ENCODE results near the gene P2RX1. TPM values are rescaled to one million over a fixed set of nuclear protein-coding genes. Genes with fewer than 3 reads are reported as not detected.

The P2RX1 gene
- total RNA-seq, 1 donor = 31.6 TPM

DNA sequence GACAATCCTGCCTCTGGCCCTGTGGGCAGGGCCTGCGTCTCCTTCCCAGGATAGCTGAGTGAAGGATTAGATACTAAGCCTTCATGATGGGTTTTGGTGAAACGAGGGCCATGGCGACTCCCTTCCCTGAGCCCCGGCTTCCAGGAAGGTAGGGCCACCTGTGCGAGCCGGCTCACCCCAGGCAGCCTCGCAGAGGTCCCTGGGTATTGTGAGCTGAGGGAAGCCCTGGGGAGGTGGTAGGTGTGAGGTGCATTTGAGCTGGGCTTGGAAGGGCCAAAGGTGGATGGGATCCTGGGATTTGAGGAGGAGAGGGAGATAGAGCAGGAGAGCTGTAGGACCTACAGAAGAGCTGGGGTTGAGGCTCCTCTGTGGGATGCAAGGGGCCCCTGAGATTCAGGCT is 6.5 kb upstream of the P2RX1 start:
- Histone ChIP-seq H3K4me3 (ENCODE audit: low read length) (no peak overlapping the region), H3K9me3 (ENCODE audit: low read depth, low read length) (no peaks in the 10 kb centered on the region), H3K4me1 (ENCODE audit: insufficient read depth, low read length) (no peaks in the 10 kb centered on the region), H3K27me3 (ENCODE audit: insufficient read depth, low read length) (no peaks in the 10 kb centered on the region)

DNA sequence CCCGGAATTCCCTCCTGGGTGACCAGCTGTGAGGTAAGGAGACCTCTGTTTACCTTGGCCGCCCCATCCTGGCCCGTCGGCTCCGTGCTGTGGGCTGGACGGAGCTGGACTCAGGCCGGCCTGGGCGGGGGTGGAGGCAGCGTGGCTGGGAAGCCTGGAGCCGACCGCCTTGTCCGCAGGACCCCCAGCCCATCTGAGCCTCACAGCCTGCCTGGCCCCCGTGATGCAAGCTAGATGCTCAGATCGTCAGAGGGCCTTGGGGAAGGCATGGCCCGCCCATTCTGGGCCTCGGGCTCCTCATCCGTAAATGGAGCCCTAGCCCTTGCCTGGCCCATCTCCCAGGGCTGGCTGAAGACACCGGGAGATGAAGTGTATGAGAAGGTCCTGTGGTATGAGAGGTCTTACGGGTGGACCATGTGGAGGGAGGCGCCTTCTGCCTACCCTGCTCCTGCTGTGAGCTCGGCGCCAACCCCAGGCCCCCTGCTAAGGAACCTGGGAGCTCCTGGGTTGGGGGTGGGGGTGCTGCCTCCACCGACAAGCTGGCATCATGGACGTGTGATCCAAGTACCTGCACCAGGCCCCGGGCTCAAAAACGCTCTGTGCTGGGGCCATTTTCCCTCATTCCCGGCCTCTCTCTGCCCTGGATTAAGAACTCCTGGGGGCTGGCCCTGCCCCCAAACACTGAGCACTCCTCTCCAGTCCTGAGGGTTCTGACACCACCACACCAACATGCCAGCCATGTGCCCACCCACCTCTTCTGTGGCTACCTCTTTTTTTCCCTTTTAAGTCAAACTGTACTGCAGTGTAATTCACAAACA is 5.4 kb upstream of the P2RX1 start:
- peaks cover 10% of the 10 kb centered on the region for H3K4me1 ChIP-seq (ENCODE audit: insufficient read depth, low read length)

DNA sequence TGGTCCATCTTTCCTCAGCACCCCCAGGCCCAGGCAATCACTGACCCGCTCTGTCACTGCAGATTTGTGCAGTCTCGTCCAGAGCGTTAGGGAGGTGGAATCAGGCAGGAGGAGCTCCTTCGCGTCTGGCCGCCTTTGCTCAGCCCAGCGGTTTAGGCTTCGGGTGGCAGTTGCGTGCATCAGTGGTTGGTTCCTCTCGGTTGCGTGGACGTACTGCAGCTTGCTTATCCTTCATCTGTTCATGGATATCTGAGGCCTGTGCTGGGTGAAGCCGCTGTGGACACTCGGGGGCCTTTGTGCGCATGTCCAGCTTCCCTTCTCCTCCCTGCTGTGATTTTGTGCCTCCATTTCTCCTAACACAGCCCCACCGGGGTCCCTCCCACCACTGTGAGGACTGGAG is 4.7 kb upstream of the P2RX1 start:
- no peaks in the 10 kb centered on the region for H3K9me3 ChIP-seq (ENCODE audit: low read depth, low read length)
- H3K27me3 ChIP-seq (ENCODE audit: insufficient read depth, low read length) = no peaks in the 10 kb centered on the region

More for the DNA sequence above, 5.4 kb upstream of the P2RX1 start:
- H3K27me3 ChIP-seq (ENCODE audit: insufficient read depth, low read length) = no peaks in the 10 kb centered on the region
- no peaks in the 10 kb centered on the region for H3K9me3 ChIP-seq (ENCODE audit: low read depth, low read length)
- H3K4me3 ChIP-seq (ENCODE audit: low read length) = no peak overlapping the region

DNA sequence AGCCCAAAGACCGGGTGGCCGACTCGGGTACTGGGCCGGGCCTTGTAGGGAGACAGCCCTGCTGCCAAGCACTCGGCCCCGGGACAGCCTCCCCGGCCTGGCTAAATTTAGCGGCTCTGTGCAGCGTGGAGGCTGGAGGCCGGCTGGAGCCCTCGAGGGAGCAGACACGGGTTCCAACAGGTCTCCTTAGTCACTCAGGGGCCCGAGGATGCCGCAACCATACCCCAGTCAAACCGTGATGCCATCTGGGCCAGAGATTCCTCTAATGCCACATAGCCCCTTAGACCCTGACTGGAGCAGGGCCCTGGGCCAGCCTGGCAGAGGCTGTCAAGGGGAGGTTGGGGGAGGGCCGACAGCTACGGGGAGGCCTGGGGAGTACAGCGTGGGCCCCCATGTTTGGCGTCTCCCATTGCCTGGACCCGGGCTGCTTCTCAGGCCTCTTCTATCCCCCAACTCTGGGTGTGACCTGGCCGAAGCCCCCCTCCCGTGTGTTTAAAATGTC is 2.9 kb upstream of the P2RX1 start:
- H3K4me3 ChIP-seq (ENCODE audit: low read length) = no peak overlapping the region
- peaks cover 36% of the 10 kb centered on the region for H3K4me1 ChIP-seq (ENCODE audit: insufficient read depth, low read length)
- no peaks in the 10 kb centered on the region for H3K9me3 ChIP-seq (ENCODE audit: low read depth, low read length)
- H3K27me3 ChIP-seq (ENCODE audit: insufficient read depth, low read length) = no peaks in the 10 kb centered on the region

More for the DNA sequence above, 4.7 kb upstream of the P2RX1 start:
- Histone ChIP-seq H3K4me1 (ENCODE audit: insufficient read depth, low read length) (peaks cover 17% of the 10 kb centered on the region), H3K4me3 (ENCODE audit: low read length) (no peak overlapping the region)

DNA sequence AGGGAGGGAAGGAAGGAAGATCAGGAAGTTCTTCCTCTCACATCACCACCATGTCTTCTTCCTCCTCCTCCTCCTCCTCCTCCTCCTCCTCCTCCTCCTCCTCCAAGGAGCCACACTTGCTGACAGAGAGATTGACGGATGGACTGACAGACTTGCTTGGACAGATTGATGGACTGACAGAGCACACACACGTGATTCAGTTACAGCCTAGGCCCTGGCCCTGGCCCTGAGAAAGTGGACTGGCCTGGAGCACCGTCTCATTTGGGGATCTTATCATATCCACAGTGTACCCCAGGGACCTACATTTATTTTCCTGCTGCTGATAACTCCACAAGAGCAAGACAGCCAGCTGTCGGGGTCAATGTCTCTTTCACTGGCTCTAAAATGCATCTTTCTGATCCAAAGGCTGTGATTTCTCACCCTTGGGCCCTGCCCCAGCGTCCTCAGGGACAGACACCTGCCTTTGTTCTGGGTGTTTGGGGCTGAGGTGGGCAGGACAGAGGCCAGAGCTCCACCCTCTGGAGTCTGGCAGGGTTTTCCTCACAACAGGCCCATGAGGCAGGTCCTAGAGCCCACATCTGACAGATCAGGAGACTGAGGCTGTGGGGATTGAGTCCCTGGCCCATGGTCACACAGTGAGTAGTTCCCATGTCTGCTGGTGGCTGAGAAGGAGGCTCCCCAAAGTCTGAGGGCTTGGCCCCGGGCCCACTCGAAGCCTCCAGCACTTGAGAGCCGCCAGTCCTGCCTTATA is 2.3 kb upstream of the P2RX1 start:
- Histone ChIP-seq H3K27me3 (ENCODE audit: insufficient read depth, low read length) (no peaks in the 10 kb centered on the region), H3K4me3 (ENCODE audit: low read length) (no peak overlapping the region), H3K4me1 (ENCODE audit: insufficient read depth, low read length) (peaks cover 42% of the 10 kb centered on the region), H3K9me3 (ENCODE audit: low read depth, low read length) (no peaks in the 10 kb centered on the region)

DNA sequence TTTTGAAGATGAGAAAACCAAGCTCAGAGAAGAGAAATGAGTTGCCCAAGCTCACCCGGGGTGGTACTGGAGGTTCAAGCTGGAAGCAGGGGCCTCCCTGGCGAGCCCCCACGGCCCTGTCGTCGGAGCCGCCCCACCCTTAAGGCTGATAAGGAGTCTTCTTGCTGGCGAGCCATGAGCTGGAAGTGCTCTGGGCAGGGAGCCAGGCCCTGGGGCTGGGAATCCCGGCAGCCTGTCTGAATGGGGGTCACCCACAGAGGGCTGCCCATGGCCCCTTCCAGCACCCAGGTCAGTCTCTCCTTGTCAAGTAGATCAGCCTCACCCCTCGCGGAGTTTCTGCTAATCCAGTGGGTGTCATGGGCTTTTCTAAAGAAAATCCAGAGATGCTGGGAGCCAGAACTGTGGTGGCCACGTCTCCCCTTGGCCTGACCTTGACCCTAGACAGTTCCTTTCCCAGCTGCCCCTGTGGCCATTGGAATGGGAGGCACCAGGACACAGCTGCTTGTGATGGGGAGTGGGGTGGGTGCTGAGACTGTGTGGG is 1.2 kb upstream of the P2RX1 start:
- Histone ChIP-seq H3K9me3 (ENCODE audit: low read depth, low read length) (no peaks in the 10 kb centered on the region), H3K4me1 (ENCODE audit: insufficient read depth, low read length) (peaks cover 53% of the 10 kb centered on the region), H3K27me3 (ENCODE audit: insufficient read depth, low read length) (no peaks in the 10 kb centered on the region), H3K4me3 (ENCODE audit: low read length) (no peak overlapping the region)

DNA sequence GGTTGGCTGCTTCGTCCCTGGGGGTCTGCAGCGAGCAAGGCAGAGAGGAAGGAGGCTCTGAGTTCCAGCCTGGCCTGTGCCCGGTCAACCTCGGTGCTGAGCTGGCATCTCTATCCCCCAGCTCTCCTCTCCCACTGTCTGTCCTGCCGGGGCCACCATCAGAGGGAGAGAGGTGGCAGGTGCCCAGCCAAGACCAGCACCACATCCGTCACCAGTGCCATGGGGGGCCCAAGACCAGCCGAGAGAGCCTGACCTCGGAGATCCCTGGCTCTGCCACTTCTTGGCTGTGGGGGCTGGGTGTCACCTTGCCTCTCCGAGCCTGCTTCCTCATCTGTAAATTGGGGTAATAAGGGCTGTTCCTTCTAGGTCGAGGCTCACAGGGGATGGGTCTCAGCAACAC is 560 bp upstream of the P2RX1 start:
- Histone ChIP-seq H3K9me3 (ENCODE audit: low read depth, low read length) (no peaks in the 10 kb centered on the region), H3K4me1 (ENCODE audit: insufficient read depth, low read length) (peaks cover 59% of the 10 kb centered on the region), H3K27me3 (ENCODE audit: insufficient read depth, low read length) (no peaks in the 10 kb centered on the region), H3K4me3 (ENCODE audit: low read length) (peak overlapping the region; percentile 56)

DNA sequence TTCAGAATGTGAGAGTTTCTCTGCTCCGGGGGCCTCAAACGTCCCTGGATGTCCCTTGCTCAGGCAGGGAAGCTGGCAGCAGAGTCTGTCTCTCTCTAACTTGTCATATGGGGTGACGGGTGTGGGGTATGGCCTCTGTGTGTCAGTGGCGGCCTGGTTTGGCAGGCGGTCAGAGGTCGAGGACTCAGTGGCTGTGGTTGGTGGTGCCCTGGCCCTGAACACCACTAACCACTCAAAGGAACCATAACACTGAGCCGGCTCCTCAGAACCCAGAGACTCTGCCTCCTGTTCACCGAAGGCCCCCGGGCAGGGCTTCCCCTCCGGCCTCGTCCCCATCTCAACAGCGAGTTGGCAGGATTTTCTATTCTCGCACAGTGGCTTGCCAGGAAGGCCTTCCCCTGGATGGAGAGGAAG is 677 bp downstream of the P2RX1 start:
- Histone ChIP-seq H3K9me3 (ENCODE audit: low read depth, low read length) (no peaks in the 10 kb centered on the region), H3K27me3 (ENCODE audit: insufficient read depth, low read length) (no peaks in the 10 kb centered on the region), H3K4me3 (ENCODE audit: low read length) (peak overlapping the region; percentile 56), H3K4me1 (ENCODE audit: insufficient read depth, low read length) (peaks cover 72% of the 10 kb centered on the region)

DNA sequence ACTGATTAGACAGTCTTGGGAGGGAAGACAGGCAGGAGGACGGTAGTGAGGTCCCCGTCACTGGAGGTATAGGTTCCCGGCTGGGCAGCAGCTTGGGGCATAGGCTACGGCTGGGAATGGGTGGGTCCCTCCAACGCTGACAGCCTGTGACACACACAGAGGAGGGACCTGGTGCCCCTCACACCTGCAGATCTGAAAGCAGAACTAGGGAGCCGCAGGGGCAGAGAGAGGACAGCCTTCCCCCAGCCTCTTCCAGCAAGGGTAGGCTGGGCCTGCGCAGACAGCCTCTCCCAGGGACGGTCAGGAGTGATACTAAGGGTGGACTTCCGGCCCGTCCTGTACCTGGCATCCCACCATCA is 2.0 kb downstream of the P2RX1 start:
- Histone ChIP-seq H3K4me3 (ENCODE audit: low read length) (peak overlapping the region; percentile 56), H3K9me3 (ENCODE audit: low read depth, low read length) (no peaks in the 10 kb centered on the region), H3K27me3 (ENCODE audit: insufficient read depth, low read length) (no peaks in the 10 kb centered on the region), H3K4me1 (ENCODE audit: insufficient read depth, low read length) (peaks cover 75% of the 10 kb centered on the region)

DNA sequence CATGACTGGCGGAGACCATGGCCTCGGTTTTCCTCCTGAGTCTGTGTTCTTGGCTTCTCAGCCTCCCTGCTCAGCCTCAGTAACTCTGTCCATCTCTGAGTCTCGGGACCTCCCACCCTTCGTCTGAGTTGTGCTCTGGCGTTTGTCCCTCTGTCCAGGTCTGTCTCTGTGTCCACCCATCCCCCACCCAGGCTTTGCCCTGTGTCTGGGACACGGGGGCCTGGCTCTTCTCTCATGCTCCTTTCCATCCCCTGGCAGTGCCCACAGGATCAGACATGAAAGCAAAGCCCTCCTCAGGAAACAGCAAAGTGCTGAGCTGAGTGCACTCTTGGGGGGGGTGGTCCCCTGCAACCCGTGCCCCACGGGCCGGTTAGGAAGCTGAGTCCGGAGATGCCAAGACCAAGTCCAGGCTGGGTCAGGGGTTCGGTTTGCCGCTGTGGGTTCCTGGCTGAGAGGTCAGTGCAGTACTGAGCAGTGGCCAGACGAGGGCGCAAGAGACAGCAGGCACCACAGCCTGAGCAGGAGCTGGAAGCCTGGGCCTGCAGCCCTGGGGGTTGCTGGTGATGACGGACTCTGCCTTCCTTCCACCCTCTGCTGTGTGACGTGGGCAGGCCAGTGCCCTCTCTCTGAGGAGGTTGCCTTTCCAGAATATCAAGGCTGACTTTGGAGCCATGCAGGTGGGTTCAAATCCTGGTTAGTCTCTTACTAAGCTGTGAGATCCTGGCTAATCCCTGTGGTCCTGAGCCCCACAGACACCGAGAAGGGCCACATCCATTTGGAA is 2.5 kb downstream of the P2RX1 start:
- H3K4me1 ChIP-seq (ENCODE audit: insufficient read depth, low read length) = peaks cover 75% of the 10 kb centered on the region
- H3K9me3 ChIP-seq (ENCODE audit: low read depth, low read length) = no peaks in the 10 kb centered on the region
- peak overlapping the region; percentile 56 for H3K4me3 ChIP-seq (ENCODE audit: low read length)
- no peaks in the 10 kb centered on the region for H3K27me3 ChIP-seq (ENCODE audit: insufficient read depth, low read length)

DNA sequence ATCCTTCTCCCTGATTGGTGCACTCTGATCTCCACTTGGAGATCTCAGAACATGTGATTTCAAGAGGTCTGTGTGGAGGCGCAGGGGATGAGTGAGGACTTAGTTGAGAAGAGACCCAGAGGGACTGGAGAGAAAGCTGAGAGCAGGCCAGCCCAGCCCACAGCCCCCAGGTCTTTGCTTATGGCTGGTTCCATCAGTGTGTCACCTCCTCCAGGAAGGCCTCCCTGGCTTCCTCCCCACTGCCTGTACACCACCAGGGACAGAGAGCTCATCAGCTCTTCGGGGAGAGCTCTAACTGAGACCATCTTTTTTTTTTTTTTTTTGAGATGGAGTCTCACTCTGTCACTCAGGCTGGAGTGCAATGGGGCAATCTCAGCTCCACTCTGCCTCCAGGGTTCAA is 3.4 kb downstream of the P2RX1 start:
- Histone ChIP-seq H3K4me3 (ENCODE audit: low read length) (no peak overlapping the region), H3K4me1 (ENCODE audit: insufficient read depth, low read length) (peaks cover 75% of the 10 kb centered on the region)

DNA sequence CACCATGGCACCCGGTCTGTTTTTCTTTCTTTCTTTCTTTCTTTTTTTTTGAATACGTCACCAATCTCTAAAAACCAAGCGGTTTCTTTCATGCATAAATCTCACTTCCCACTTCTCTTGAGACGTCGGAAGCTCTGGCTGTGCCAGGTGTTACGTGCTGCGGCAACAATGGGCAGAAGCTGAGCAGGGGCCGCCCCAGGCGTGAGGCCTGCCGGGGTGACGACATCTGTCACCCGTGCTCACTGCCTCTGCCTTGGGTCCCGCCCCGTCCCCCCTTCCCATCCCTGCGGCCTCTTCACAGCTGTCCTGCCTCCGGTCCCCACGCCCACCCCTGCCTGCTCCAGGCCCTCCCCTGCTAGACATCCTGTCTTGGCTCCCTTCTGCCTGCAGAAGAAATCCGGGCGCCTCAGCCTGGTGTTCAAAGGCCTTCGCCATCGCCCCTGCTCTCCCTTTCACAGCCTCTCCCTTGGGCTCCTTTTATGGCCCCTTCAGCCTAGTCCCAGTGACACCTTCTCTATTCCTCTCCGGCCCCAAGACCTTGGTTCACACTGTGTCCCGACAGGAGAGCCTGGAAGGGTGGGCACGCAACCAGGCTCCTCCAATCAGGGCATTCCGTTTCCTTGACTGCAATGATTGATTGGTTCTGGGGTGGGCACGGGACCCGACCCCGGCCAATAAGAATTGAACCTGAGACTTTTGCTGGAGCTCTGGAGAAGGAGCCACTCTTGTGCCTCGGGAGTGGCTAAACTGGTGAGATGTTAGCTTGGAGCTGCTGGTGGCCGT is 4.8 kb downstream of the P2RX1 start:
- Histone ChIP-seq H3K9me3 (ENCODE audit: low read depth, low read length) (no peaks in the 10 kb centered on the region), H3K27me3 (ENCODE audit: insufficient read depth, low read length) (no peaks in the 10 kb centered on the region), H3K4me1 (ENCODE audit: insufficient read depth, low read length) (peaks cover 62% of the 10 kb centered on the region), H3K4me3 (ENCODE audit: low read length) (no peak overlapping the region)

More for the DNA sequence above, 3.4 kb downstream of the P2RX1 start:
- H3K27me3 ChIP-seq (ENCODE audit: insufficient read depth, low read length) = no peaks in the 10 kb centered on the region
- no peaks in the 10 kb centered on the region for H3K9me3 ChIP-seq (ENCODE audit: low read depth, low read length)

DNA sequence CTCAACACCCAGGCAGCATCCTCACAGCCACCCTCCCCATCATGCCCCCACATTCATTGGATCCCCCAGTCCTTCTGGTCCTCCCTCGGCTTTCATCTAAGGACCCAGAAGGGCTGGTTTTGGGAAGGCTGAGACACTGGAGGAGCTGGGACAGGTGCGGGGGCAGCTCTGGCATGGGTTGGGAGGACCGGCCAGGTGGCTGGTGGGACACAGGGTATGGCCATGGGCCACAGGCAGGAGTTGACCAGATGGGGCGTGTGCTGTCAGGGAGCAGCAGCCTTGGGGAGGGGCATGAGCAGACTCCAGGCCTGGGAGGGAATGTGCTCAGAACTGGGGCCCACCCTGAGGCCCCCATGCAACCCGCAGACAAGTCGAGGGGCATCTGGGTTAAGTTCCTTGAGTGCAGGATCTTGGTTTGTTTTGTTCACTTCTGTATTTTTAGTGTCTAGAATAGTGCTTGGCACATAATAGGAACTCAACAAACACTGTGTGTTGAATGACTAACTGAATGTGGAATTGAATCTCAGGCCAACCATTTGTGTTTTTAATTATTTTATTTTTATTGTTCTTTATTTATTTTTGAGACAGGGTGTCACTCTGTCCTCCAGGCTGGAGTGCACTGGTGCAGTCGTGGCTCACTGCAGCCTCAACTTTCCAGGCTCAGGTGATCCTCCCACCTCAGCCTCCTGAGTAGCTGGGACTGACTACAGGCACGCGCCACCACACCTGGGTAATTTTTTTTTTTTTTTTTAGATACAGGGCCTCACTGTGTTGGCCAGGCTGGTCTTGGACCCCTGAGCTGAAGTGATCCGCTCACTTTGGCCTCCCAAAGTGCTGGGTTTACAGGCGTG is 5.6 kb downstream of the P2RX1 start:
- Histone ChIP-seq H3K4me3 (ENCODE audit: low read length) (no peak overlapping the region), H3K27me3 (ENCODE audit: insufficient read depth, low read length) (no peaks in the 10 kb centered on the region), H3K9me3 (ENCODE audit: low read depth, low read length) (no peaks in the 10 kb centered on the region), H3K4me1 (ENCODE audit: insufficient read depth, low read length) (peaks cover 54% of the 10 kb centered on the region)
